GM19043 (cell line): ENCODE data around the gene SSTR1.
"Not testable (repeated sequence)": the region's sequence is repeated elsewhere in the genome, so short reads cannot be mapped to it uniquely, and the experiment has no call there.

Source experiments
- ATAC-seq: cut with Tn5 transposase; IDR thresholded peaks from one replicate; pipeline ENCODE4 v1.9.1; 2021; ENCODE audit warnings: low read depth; ENCODE audit not compliant: unreplicated experiment

SSTR1 gene

DNA sequence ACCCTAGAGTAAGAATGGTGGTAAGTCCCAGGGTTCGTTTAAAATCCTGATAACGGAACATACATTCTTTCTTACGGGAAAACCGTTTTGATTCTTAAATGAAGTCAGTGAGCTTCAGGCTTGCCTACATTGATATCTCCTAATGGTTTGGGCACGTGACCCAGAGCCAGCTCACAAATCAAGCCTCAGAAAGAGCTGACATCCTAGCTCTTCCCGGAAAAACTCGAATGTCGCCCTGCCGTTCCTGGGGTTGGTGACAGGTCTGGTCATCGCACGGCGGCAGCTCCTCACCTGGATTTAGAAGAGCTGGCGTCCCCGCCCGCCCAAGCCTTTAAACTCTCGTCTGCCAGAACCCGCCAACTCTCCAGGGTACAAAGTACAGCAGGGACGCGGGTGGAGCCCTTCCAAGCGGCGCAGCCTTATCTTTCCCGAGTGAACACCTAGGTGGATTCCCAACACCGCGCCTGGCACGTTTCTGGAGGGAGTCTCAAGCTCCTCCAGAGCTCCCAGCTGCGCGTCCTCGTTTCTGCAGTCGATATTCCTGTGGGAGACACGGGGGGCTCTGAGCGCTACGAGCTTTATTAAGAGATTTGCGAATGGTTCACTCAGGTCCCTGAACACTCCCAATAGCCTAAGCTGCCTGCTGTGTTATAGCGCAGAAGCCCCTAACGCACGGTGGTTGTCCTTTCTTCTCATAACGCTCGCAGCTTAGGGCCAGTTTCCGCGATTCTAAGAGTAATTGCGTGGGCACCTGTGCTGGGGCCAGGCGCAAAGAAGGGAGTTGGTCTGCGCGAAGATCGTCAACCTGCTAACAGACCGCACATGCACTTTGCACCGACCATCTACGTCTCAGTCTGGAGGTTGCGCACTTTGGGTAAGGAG lies at the start of gene SSTR1:
TSS of gene SSTR1 (plus strand) at position 169 of the 882 bp plus-strand sequence. CDS start 1,486 bp downstream, outside the sequence.
- no peak for ATAC-seq

GRCh38 chr14:38158468-38158867 lies 49.2 kb upstream of the SSTR1 start:
- no peak for ATAC-seq

DNA sequence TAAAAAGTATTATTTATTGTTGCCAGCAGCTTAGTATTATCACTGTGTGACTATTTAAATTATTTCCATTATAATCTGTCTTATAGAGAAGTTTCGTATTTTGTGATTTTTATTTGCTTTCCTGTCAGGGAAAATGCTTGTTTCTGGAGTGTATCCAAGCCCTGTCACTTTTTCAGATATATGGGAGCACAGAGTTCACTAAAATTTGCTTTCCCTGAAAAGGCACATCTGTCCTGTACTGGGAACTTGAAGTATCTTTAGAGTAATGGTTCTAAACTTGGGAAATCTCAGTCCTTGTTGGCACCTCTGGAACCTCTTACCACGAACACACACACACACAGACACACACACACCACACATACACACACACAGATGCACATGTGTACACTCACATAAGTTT lies 39.3 kb upstream of the SSTR1 start:
- no peak for ATAC-seq

DNA sequence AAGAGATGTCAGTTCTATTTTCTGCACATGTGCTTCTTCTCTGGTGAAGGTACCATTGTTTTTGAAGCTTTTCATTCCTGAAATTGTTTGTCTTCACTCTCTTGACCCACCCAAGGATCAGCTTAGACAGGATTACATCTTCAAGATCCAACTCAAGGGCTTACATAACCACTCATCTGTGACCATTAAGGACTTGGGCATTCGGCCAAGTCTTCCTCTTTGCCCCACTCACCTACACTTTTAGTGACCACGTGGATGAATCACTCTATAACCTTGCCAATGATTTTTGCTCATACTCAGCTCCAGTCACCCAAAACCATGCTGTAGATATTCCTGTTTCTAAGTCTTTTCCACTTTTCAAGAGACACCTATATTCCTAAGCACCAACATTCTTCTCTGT lies 36.5 kb upstream of the SSTR1 start:
- no peak for ATAC-seq

DNA sequence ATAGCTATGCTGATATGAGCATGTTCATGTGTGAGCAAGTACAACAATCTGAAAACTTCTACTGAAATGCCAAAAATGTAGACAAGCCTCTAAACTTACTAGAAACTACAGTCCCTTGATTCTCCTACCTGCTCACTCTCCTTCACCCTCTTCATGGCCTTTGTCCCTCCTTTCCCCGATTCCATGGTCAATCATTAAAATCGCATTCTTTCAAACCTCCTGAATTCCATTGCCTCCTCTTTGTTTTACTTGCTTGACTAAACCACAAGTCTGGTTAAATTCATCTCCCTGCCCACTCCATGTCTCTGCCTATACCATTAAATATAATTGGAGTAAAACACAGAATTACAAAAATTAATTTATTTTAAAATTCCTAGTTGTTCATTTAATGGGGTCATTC lies 33.0 kb upstream of the SSTR1 start:
- no peak for ATAC-seq

DNA sequence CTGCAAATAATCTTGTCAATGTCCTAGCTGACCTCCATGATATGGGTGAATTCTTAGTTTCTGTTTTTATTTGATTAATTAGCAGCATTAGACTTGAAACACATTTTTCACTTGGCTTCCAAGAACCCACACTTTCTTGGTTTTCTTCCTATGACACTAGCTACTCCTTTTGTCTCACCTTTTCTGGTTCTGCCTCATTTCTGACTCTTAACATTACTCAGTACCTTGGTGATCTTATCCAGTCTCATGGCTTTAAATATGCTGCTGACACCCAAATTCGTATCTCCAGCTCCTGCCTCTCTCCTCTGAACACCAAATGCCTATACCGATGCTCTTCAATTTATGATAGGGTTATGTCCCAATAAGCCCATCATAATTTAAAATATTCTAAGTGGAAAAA lies 32.0 kb upstream of the SSTR1 start:
- ATAC-seq: no peak

- no peak for ATAC-seq
These were observed 31.3 kb upstream of the SSTR1 start for GRCh38 chr14:38176379-38176778.

GRCh38 chr14:38184132-38184531 lies 23.6 kb upstream of the SSTR1 start:
- no peak for ATAC-seq

DNA sequence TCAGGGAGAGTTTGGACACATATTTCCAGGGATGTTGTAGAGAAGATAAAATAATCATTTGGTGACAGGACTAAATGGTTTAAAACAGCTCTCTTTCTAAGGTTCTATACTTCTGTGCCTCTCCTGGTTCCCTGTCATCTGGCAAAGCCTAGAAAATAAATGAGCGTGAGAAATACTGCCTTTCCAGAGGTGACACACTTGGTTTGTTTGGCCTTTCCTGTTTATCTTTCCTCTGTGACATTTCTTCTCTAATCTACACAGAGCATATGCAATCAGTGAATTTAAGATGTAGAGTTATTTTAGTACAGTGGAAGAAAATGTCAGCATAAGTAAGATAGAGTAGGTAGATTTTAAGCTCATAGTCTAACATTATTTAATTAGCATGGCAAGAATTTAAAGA lies 22.0 kb upstream of the SSTR1 start:
- ATAC-seq: no peak

- ATAC-seq: no peak
These were observed 21.5 kb upstream of the SSTR1 start for GRCh38 chr14:38186216-38186615.

GRCh38 chr14:38187528-38187927 lies 20.2 kb upstream of the SSTR1 start:
- no peak for ATAC-seq

- ATAC-seq: no peak
These were observed 17.6 kb upstream of the SSTR1 start for GRCh38 chr14:38189930-38190726.

DNA sequence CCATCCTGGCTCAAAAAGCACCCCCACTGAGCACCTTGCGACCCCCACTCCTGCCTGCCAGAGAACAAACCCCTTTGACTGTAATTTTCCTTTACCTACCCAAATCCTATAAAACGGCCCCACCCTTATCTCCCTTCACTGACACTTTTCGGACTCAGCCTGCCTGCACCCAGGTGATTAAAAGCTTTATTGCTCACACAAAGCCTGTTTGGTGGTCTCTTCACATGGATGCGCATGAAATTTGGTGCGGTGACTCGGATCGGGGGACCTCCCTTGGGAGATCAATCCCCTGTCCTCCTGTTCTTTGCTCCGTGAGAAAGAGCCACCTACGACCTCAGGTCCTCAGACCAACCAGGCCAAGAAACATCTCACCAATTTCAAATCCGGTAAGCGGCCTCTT lies 16.9 kb upstream of the SSTR1 start:
- ATAC-seq: not testable (repeated sequence)

- ATAC-seq: not testable (repeated sequence)
These were observed 16.2 kb upstream of the SSTR1 start for GRCh38 chr14:38191491-38191890.

DNA sequence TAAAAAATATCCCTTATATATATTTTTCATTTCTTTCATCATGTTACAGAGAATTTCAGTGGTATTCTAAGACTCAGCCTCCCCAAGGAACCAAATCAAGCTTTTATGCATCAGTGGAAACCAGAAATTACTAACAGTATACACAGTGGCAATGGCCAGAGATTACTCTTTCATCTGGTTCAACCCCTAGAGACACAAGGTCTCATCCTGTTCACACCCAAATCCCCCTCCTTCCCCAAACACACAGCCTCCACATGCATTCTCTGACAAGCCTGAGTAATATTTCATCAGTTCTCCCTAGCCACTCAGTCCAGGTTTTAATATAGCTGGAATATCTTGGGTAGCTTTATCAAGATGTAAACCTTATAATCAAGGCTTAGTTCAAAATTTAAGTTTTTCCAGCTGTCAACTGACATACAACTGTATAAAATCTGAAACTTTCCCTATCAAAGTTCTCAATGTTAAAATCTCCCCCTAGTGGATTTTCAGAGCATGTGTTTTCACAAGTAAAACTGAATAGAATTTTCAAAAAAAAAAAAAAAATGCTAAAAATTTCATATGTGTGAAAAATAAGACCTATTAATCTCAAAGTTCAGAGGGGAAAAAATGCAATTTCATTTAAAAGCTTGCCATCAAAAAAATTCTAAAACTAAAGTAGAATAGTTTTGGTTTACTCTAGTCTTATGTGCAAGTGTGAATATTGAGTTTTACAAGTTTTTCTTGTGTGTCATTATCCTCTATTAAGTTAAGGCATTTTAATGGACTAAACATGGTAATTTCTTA lies 10.5 kb upstream of the SSTR1 start:
- no peak for ATAC-seq

GRCh38 chr14:38197784-38198335 lies 9.8 kb upstream of the SSTR1 start:
- ATAC-seq: no peak

GRCh38 chr14:38198425-38198824 lies 9.3 kb upstream of the SSTR1 start:
- ATAC-seq: no peak

DNA sequence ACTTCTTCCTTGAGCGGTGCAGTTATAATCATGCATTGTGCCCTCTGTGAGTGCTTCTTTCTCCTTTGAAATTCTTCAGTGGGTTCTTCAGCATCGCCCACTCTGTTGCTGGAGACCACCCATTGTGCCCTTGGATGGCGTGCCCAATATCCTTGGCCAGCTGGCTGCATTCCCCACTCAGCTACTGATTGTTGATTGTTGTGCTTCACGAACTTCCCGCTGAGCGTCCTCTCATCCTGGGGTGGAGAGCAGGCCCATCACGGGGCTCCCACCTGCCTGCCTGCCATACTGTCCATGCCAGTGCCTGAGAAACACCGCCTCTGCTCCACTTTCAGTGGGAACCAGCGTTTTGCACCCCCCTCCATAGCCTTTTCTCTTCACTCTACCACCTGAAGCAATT lies 8.6 kb upstream of the SSTR1 start:
- no peak for ATAC-seq

GRCh38 chr14:38199739-38200138 lies 8.0 kb upstream of the SSTR1 start:
- no peak for ATAC-seq

- no peak for ATAC-seq
These were observed 6.4 kb upstream of the SSTR1 start for GRCh38 chr14:38201137-38201828.
